GM18870 (cell line): ENCODE data around the gene LPIN2.
"Not testable (repeated sequence)": the region's sequence is repeated elsewhere in the genome, so short reads cannot be mapped to it uniquely, and the experiment has no call there.

Experiments used
- ATAC-seq: cut with Tn5 transposase; IDR thresholded peaks from one replicate; pipeline ENCODE4 v1.9.1; 2021; ENCODE audit warnings: moderate library complexity; ENCODE audit not compliant: unreplicated experiment

The LPIN2 gene

DNA sequence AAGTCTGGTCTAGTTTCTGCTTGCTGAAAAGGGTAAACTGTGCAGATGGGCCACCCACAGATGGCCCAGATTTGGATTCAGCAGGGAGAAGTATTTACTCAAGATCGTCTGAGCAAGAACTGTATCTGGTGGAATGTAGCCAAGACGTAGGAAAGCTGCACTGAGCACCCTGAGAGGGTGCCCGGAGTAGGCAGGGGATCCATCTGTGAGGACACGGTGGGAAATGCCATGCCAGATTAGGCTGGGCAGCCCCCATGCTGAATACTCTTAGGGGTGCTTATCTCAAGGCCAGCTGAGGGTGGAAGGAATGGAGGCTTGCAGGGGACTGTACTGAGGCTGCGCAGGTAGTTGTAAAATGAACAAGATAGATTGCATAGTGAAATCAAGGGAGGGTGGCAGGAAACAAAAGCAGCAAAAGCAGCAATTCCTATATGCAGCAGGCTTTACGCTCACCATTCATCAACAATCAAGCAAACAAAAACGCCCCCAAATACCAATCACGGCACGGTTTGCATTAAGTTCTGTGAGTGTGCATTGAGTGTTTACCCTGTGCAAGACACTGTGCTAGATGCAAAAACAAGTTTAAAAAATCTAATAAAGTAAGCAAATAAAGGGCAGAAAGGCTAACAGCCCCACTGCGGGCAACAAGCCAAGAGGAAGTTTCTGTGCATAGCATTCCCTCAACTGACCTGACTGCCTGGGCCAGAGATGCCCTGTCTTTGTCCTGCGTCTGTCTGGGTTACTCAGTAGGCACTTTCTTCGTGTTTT lies 32.2 kb upstream of the LPIN2 start:
- ATAC-seq: no peak

- ATAC-seq: no peak
These were observed 29.4 kb upstream of the LPIN2 start for GRCh38 chr18:3042379-3042778.

- no peak for ATAC-seq
These were observed 28.9 kb upstream of the LPIN2 start for GRCh38 chr18:3041843-3042242.

DNA sequence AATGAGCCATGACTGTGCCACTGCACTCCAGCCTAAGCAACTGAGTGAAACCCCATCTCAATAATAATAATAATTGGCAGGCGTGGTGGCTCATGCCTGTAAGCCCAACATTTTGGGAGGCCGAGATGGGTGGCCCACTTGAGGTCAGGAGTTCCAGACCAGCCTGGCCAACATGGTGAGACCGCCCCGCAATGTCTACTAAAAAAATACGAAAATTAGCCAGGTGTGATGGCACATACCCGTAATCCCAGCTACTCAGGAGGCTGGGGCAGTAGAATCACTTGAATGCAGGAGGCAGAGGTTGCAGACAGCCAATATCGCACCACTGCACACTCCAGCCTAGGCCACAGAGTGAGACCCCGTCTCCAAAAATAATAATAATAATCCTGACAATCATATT lies 27.9 kb upstream of the LPIN2 start:
- no peak for ATAC-seq

- no peak for ATAC-seq
These were observed 27.2 kb upstream of the LPIN2 start for GRCh38 chr18:3040173-3040572.

GRCh38 chr18:3037423-3037915 lies 24.5 kb upstream of the LPIN2 start:
- ATAC-seq: peak; percentile 95

- no peak for ATAC-seq
These were observed 23.2 kb upstream of the LPIN2 start for GRCh38 chr18:3036108-3036507.

DNA sequence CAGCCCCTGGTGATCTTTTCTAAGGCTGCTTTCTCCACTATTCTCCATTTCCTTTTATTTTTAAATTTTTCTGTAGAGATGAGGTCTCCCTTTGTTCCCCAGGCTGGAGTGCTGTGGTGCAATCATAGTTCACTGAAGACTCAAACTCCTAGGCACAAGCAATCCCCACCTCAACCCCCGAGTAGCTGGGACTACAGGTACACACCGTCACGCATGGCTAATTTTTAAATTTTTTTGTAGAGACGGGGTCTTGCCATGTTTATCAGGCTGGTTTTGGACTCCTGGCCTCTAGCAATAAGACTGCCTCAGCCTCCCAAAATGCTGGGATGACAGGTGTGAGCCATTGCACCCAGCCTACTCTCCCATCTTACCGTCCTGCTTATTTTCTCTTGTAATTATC lies 22.7 kb upstream of the LPIN2 start:
- ATAC-seq: no peak

DNA sequence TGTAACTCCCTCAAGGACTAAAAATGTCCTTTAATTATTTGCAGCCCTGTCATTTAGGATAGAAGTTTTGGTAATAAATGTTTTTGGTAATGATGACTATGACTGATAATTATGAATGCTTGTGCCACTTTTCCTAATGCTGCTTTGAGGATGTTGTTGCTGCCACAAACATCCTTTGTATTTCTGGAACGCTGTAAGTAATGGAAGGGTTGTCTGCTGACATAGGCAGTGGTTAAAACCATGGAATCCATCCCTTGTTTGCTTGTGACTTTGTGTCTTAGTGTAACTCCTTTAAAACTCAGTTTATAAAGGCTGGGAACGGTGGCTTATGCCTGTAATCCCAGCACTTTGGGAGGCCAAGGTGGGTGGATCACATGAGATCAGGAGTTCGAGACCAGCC lies 19.8 kb upstream of the LPIN2 start:
- ATAC-seq: no peak

DNA sequence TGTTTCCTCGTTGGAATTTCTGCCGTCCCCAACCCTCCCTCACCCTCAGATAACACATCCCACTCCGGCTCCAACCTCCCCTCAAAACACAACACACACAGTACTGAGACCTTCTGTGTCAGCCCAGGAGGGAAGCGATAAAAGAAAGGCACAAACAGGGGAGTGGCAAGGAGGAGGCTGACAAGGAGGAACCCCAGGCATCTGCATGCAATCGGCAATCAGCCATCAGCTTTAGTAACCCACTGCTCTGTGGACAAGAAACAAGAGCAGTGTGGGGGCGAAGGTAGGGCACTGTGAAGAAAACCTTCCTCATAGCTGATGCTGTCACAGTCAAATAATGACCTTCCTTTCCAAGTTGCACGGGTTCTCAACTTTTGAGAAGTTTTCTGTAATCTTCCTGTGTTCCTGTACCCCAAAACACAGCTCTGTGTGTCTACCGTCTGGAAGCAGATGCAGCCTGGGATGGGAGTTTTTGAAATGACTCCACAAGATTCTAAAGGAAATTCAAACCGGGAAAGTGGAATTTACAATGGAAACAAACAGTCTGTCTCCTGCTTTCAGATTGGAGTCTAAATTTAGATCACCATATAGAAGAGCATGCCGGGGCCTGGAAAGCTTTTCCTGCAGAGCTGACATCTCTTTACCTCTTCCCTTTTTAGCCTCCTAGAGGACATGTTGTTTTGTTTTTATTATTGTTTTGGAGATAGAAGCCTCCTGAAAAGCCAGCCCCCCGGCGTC lies 16.4 kb upstream of the LPIN2 start:
- no peak for ATAC-seq

GRCh38 chr18:3028115-3028514 lies 15.2 kb upstream of the LPIN2 start:
- ATAC-seq: not testable (repeated sequence)

DNA sequence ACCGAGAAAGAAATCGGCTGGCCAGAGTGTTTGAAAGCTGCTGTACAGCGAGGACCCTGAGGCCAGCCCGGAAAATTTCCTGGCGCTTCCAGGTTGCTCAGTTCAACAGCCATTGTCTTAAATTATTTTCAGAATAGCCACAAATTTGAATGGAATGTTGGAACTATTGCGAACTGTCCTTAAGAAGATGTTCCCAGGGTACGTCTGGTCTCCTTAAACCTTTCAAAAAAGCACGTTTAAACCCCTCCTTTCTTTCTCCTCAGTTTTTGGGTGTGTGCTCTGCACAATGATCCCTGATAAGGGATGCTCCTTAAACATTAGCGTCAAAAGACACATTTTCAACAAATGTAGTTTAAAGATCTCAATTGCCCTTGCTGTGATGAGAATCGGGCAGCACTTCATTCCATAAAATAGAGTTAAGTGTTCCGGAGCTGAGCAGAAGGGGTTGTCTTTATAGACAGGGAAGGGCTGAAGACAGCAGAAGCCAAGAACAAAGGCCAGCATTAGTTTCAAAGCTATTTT lies 14.5 kb upstream of the LPIN2 start:
- no peak for ATAC-seq

DNA sequence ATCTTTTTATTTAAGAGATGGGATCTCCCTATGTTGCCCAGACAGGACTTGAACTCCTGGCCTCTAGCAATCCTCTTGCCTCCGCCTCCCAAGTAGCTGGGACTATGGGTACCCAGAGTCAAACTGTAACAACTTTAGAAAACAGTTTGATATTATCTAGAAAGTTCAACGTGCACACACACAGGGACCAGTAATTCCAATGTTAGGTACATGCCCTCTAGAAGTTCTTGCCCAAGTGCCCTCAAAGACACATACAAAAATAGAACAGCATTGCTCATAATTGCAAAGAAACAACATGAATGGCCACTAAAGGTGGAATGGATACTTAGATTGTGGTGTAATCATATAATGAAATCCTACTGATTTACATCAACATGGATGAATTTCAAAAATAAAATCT lies 12.6 kb upstream of the LPIN2 start:
- no peak for ATAC-seq

GRCh38 chr18:3023603-3024002 lies 10.7 kb upstream of the LPIN2 start:
- not testable (repeated sequence) for ATAC-seq

- ATAC-seq: no peak
These were observed 3.8 kb upstream of the LPIN2 start for GRCh38 chr18:3016585-3017297.

DNA sequence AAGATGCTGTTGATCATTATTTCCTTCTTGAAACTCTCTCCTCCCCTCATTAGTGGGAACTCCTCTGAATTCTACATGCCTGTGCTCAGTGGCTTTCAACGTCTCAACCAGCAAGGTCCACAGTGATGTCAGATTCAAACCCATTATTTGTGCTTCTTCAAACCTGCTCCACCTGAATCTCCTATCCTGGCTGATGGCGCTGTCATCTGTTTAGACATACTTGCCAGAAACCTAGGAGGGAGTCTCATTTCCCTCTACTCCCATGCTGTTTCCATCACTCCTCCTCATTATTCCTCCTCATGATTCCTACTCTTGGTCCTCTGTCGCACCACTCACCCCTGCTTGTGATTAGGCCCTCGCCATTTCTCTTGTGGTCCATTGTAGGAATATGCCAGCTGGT lies 2.9 kb upstream of the LPIN2 start:
- ATAC-seq: no peak

DNA sequence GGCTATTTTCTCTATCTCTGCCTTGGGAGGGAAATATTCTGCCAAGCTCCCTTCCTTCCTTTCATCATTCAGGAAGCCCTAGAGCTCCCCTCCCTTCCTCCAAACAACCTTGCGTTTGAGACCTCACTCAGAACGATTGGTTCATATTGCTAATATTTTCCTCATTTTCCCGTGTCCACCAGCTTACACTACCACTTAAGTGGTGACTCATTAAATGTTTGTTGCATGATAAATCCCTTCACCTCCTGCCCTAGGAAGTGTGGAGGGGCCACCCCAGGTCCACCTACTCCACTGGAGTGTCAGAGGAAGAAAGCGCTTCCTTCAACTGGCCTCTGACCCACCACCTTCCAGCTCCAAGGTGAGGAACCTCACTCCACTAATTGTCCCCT lies 2.3 kb upstream of the LPIN2 start:
- ATAC-seq: no peak

DNA sequence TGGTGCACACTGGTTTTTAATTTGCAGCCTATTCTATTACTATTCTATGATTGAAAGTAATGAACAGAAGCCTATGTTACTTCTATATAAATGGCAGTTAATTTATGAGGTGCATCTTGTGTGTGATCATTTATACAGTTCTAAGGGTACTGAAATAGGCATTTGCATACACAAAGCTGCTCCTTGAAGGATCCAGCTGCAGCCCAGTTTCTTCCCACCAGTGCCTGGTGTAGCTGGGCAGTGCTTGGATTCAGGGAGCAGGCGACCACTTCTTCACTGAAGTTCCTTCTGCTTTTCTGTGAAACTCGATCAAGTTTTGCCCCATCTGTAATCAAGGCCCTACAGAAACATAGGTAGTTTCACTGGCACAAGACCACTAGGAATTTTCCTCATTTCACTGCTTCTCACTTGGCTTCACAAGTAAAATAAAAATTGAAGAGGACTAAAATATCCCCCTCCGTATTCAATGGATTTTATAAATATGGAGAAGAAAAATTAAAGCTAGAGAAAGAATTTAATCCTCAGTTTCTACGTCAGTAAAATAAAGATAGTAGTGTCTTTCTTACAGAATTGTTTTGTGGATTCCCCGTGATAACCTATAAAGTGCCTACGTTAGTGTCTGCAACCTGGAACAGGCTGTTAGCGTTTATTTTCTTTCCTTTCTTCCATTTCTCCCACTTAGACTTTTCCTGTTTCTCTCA lies 1.7 kb upstream of the LPIN2 start:
- ATAC-seq: no peak

DNA sequence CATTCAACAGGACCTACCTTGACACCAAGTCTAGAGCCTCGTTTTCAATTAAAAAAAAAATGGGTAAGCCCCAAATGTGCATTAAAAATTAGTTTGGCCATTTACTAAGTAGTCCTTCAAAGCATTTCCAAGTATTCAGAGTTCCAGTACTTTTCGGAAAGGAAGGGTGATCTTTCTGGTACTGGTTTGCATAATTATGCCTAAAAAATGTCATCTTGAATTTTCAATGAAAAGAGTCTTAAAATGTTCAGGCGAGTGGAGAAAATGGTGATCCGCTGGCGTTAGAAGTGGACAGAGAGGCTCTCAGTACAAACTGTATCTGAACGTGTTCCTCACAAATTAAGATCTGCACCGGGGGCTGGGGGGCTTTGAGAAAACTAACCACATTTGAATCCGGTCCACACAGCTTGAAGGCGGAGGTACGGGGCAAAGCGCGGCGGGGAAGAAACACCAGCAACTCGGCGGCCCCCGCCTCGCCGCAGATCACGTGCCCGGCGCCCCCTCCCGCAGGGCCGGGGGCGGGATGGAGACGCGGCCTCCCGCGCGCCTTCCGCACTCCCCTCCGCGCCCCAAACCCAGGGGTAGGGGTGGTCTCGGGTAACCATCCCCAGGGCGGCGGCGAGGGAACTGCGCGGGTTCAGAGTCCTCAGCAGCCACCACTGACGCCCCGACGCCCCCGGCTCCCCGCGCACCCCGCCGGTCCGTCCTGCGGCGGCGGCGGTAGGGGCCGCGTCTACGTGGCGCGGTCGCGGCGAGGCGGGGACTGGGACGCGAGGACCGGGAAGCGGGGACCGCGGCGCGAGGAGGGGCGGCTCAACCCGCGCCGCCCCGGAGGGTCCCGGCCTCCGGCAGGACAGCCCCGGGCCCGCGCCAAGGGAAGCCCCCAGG lies 564 bp downstream of the LPIN2 start:
- peak; percentile 13 for ATAC-seq

- ATAC-seq: no peak
These were observed 2.9 kb downstream of the LPIN2 start for GRCh38 chr18:3010086-3010485.
